NCI-H748 (cell line): ENCODE results near the gene STX12.
"Not testable (repeated sequence)": the region's sequence is repeated elsewhere in the genome, so short reads cannot be mapped to it uniquely, and the experiment has no call there.

Source experiments
- DNase-seq: peaks from one replicate; lab custom pipeline; 2025; ENCODE audit not compliant: unreplicated experiment; lab: John Stamatoyannopoulos, UW

STX12 gene

DNA sequence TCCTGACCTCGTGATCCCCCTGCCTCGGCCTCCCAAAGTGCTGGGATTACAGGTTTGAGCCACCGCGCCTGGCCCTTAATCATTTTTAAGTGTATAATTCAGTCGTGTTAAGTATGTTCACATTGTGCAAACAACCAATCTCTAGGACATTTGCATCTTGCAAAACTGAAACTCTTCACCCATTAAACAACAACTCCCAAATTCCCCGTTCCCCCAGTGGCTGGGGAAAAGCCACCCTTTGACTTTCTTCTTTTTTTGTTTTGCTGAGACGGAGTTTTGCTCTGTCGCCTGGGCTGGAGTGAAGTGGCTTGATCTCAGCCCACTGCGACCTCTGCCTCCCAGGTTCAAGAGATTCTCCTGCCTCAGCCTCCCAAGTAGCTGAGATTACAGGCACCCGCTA is 92.8 kb downstream of the STX12 start:
- no peak for DNase-seq

DNA sequence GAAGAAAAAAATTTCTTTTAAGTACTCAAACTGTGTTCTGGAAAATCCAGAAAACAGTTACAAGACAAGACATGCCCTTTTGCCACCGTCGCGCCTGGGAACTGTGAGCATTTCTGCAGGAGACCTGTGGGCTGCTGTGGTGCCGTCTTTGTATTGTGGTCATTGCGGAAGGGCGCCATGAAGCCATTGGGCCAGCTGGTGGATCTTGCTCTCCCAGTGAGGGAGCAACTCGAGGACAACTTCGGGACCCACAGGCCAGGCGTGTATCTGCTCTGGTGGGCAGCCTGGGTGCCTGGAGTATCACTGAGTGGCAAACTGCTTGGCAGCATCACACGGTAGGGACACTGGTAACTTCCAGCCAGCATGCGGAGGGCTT is 95.5 kb downstream of the STX12 start:
- no peak for DNase-seq

- DNase-seq: no peak
Measured at GRCh38 chr1:27868932-27869718, 96.1 kb downstream of the STX12 start.

DNA sequence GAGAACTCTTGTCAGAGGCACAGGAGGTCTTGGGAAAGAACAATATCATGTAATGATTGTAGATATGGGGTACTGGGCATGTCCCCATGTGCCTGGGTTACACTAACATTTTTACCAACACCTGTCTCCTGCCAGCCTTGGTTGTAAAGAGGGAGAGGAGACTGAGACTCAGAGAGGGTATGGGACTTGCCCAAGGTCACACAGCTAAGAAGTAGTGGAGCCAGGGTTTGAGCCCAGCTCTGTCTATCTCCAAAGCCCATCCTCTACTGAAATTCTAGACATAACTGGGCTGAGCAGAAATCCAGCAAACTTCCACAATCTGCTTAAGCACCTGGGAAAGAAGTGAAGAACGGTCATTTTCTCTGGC is 96.7 kb downstream of the STX12 start:
- DNase-seq: no peak

DNA sequence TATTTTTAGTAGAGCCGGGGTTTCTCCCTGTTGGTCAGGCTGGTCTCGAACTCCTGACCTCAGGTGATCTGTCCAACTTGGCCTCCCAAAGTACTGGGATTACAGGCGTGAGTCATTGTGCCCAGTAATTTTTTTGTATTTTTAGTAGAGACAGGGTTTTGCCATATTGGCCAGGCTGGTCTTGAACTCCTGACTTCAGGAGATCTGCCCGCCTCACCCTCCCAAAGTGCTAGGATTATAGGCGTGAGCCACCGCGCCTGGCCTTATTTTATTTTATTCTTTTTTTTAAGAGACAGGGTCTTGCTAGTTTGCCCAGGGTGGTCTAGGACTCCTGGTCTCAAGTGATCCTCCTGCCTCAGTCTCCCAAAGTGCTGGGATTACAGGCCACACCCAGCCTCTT is 98.1 kb downstream of the STX12 start:
- not testable (repeated sequence) for DNase-seq

DNA sequence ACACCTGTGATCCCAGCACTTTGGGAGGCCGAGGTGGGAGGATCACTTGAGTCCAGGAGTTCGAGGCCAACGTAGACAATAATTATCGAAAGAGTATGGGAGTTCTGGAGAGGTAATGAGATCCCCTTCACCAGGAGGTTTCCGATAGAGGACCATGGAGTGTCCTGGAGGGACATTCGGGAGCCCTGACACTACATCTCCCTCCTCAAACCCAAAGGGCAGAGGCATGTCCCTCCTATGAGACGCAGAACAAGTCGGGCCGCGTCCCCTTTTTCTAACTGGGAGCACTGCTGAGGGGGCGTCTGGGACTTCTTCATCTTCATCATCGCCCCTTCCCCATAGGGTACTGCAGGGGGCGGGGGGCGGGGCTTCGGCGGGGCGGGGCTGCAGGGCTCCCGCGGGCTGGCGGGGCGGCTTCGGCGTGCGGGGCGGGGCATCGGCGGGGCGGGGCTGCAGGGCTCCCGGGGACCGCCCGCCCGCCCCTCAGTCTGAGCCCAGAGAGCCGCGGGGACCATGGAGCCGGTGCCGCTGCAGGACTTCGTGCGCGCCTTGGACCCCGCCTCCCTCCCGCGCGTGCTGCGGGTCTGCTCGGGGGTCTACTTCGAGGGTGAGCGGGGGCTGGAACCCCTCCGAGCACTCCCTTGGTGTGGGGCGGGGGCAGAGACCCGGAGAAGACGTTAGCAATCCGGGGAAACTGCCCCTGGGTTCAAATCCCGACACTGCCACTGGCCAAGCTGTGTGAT is 99.2 kb downstream of the STX12 start, which contains the start of gene THEMIS2:
TSS of gene THEMIS2 (plus strand) at position 486 of the 743 bp plus-strand sequence. CDS start at position 514, 28 bp downstream.
- DNase-seq: peak; percentile 52

GRCh38 chr1:27872802-27873551 is 100.0 kb downstream of the STX12 start:
- DNase-seq: peak; percentile 36

DNA sequence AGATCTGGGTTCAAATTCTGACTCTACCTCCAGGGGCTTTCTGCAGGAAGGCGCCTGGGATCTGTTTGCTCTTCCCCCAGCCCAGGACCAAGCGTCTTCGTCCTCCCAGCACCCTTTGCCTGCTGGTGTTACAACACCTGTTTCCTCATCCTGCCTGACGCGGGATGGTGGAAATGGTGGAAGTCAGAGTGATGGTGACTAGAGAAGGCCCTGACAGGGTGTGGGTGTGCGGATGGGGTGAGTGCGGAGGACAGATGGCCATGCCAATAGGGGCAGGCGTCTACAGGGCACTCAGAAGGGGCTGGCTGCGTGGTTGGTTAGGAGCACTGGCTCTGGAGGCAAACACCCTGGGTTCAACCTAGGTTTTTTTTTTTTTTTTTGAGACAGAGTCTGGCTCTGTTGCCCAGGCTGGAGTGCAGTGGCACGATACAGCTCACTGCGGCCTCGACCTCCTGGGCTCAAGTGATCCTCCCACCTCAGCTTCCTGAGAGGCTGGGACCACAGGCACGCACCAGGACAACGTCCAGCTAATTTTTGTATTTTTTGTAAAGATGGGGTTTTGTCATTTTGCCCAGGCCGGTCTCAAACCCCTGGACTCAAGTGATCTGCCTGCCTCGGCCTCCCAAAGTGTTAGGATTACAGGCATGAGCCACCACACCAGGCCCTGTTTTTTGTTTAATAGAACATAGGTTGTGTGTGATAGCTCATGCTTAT is 100.8 kb downstream of the STX12 start:
- no peak for DNase-seq
